DMS 273 (cell line): Measurements from ENCODE around the gene STX11.

Experiments used
- DNase-seq: peaks from one replicate; lab custom pipeline; 2025; ENCODE audit not compliant: unreplicated experiment; lab: John Stamatoyannopoulos, UW

The STX11 gene

GRCh38 chr6:144141470-144141869, 8.8 kb upstream of the STX11 start:
- DNase-seq: no peak

GRCh38 chr6:144143106-144143505, 7.2 kb upstream of the STX11 start:
- DNase-seq: no peak

- no peak for DNase-seq
These were observed 6.4 kb upstream of the STX11 start for GRCh38 chr6:144143878-144144277.

DNA sequence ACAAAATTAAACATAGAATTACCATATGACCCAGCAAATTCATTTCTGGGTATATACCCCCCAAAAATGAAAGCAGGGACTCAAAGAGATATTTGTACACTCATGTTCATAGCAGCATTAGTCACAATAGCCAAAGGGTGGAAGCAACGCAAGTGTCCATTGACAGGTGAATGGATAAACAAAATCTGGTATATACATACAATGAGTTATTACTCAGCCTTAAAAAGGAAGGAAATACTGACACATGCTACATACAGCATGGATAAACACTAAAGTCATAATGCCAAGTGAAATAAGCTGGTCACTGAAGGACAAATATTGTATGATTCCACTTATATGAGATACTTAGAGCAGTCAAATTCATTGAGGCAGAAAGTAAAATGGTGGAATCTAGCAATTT, 5.3 kb upstream of the STX11 start:
- DNase-seq: no peak

DNA sequence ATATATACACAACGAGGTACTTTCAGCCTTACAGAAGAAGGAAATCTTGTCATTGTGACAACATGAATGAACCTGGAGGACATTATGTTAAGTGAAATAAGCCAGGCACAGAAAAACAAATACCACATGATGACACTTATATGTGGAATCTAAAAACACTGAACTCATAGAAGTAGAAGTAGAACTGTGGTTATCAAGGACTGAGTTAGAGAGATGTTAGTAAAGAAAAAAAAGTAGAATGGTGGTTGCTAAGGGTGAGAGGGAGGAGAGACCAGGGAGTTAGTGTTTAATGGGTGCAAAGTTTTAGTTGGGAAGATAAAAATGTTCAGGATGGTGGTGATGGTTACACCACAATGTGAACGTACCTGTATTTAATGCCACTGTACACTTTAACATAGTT, 4.8 kb upstream of the STX11 start:
- no peak for DNase-seq

- no peak for DNase-seq
These were observed 1.4 kb upstream of the STX11 start for GRCh38 chr6:144148886-144149285.

DNA sequence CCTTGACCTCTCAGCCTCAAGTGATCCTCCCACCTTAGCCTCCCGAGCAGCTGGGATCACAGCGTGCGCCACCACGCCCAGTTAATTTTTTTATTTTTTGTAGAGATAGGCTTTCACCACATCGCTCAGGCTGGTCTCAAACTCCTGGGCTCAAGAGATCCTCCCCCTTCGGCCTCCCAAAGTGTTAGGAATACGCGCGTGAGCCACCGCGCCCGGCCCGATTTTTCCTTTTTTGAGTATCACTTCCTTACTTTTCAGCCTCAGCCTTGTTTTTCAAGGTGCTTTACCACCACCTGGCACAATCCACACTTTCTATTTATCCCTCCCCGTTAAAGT, 791 bp upstream of the STX11 start:
- no peak for DNase-seq

GRCh38 chr6:144150710-144151657, 667 bp downstream of the STX11 start:
- DNase-seq: peak; percentile 63

DNA sequence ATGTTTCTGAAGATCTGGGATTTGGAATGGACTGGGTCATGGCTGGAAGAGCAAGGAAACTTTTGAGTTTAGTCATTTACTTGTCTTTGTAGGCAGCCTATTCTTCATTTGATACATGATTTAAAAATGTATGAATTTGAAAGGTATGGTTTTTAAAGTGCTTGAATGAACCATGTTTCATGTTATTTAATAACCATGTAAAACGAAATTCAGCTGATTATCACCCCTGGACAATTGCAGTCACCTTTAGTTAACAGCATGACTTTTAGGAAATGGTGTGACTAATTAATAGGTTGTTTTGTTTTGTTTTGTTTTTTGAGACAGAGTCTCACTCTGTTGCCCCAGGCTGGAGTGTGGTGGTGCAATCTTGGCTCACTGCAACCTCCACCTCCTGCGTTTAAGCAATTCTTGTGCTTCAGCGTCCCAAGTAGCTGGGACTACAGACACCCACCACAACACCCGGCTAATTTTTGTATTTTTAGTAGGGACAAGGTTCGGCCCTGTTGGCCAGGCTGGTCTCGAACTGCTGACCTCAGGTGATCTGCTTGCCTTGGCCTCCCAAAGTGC, 2.1 kb downstream of the STX11 start:
- no peak for DNase-seq

GRCh38 chr6:144153260-144153659, 2.9 kb downstream of the STX11 start:
- no peak for DNase-seq

DNA sequence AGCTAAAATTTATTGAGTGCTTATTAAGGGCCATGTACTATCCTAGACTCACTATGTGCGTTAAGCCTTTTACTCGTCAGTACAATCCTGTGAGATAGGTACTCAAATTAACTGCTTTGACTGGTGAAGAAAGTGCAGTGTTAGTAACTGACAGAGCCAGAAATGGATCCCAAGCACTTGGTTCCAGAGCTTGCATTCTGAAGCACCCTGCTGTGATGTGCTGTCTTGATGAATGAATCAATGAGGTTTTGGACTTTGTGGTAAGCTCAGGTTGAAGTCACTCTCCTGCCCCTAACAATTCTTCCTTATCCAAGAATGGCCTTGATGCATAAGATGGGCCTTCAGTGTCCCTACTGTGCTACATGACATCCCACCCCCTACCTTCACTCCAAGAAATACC, 3.7 kb downstream of the STX11 start:
- no peak for DNase-seq

DNA sequence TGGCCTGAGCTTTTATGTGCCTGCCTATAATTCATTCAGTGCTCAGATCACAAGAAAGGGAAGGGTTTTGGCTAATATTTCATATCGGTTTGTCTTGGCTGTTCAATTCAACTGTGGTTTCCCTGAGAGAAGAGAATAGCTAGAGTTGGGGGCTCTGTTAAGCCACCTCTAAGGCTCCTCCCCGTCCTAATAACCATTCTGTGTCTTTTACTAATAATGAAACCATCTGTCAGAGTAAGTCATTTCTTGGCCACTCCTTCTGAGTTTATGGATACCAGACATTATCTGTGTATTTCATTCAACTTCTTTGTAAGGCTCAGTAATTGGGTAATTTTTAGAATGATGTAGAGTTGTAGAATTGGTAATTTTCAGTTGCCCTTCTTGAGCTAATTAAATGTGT, 5.2 kb downstream of the STX11 start:
- DNase-seq: no peak

DNA sequence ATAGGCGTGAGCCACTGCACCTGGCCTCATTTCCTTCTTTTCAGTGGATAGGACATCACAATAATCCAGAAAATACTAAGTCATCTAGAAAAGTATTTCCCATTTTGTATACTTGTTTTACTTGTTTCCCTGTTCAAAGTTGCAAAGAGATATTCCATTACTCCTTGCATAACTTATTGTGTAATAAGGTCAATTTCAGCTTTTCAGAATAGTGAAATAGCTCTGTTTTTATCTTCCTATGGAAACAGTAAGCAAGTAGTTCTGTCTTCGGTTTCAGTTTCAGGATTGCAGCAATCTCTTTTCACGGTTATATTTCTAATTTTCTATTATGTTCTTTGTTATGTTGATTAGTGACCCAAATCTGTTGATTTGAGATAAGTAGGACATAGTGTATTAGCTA, 6.0 kb downstream of the STX11 start:
- no peak for DNase-seq

DNA sequence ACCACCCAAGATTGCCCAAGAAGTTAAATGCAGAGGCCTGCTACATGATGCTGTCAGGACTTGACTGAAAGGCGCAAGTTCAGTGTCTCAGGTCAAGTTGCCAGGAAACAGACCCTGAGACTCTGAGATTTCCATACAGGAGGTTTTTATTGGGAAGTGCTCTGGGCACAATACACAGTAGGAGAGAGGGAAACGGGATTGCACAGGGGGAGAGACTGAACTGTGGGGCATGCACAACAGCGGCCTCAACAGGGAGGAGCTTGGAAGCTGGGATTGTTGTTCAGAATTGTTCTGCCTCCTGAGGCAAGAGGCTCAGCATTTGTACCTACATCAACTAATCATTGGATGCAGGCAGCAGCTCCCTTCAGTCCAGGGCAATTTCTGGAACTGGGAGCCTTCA, 6.7 kb downstream of the STX11 start:
- no peak for DNase-seq

- DNase-seq: no peak
These were observed 7.8 kb downstream of the STX11 start for GRCh38 chr6:144158133-144158532.

DNA sequence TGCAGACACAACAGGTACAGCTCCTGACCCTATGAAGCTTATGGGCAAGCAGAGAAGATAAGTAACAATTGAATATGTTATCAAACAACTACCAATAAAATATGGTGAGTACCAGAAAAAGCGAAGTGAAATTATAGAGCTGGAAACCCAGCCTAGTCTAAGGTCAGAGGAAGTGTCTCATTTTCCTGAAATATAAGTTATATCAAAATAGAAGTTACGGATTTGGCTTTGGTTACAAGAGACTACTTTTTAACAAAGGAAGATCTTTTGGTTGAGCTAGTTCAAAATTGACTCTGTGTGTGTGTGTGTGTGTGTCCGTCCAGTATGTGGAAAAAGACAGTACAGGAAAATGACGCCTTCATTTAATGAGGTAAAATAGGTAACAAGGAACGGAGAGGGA, 8.9 kb downstream of the STX11 start:
- DNase-seq: no peak

GRCh38 chr6:144159742-144160141, 9.4 kb downstream of the STX11 start:
- no peak for DNase-seq

- DNase-seq: no peak
These were observed 10.2 kb downstream of the STX11 start for GRCh38 chr6:144160431-144161005.

- no peak for DNase-seq
These were observed 11.7 kb downstream of the STX11 start for GRCh38 chr6:144161975-144162374.

DNA sequence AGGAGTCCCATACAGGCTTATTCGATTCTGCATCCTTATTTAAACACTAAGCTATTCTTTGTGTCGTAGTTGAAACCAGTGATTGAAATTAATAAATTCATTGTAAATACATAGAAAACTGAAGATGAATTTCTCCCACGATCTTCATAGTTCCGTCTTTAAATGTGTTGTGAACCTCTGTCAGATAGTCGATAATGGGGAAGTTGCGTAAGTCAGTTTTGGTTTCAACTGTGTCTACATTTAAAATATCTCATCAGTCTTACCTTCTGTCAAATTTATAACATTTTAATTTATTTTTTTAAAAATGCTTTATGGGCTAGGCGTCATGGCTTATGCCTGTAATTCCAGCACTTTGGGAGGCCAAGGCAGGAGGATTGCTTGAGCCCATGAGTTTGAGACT, 12.7 kb downstream of the STX11 start:
- DNase-seq: no peak

- DNase-seq: no peak
These were observed 15.5 kb downstream of the STX11 start for GRCh38 chr6:144165784-144166183.

- no peak for DNase-seq
These were observed 19.7 kb downstream of the STX11 start for GRCh38 chr6:144170044-144170443.
